T-helper 9 cell (primary cell): Measurements from ENCODE around the gene OR4K2.
"Not testable (repeated sequence)": the region's sequence is repeated elsewhere in the genome, so short reads cannot be mapped to it uniquely, and the experiment has no call there.

Source experiments
- DNase-seq: peaks from one replicate; pipeline ENCODE4 v3.0.0-alpha.2; 2020
- total RNA-seq, 2 donors: gene quantifications; one replicate each; lab custom pipeline; 2026; lab: John Stamatoyannopoulos, UW

The OR4K2 gene
- 0 to 0.14 reads per million in 2 donors for total RNA-seq

- no peak for DNase-seq
Measured at GRCh38 chr14:19874842-19875241, at the start of gene OR4K2. Gene OR4K2, plus strand, starts transcription at chr14:19875142. Its CDS starts 1,126 bp downstream, at chr14:19876268.

- not testable (repeated sequence) for DNase-seq
Measured at GRCh38 chr14:19827626-19828244, 47.2 kb upstream of the OR4K2 start.

- no peak for DNase-seq
Measured at GRCh38 chr14:19828314-19828713, 46.6 kb upstream of the OR4K2 start.

- not testable (repeated sequence) for DNase-seq
Measured at GRCh38 chr14:19834203-19834848, 40.6 kb upstream of the OR4K2 start.

- DNase-seq = no peak
Measured at GRCh38 chr14:19838433-19838832, 36.5 kb upstream of the OR4K2 start.

GRCh38 chr14:19851365-19851764 is 23.6 kb upstream of the OR4K2 start:
- DNase-seq = no peak

- DNase-seq = not testable (repeated sequence)
Measured at GRCh38 chr14:19866061-19866669, 8.8 kb upstream of the OR4K2 start.

- DNase-seq = no peak
Measured at GRCh38 chr14:19873178-19873577, 1.8 kb upstream of the OR4K2 start.

- no peak for DNase-seq
Measured at GRCh38 chr14:19878029-19878642, 3.2 kb downstream of the OR4K2 start.

- no peak for DNase-seq
Measured at GRCh38 chr14:19895282-19895681, 20.3 kb downstream of the OR4K2 start.

- no peak for DNase-seq
Measured at GRCh38 chr14:19900999-19901398, 26.1 kb downstream of the OR4K2 start.

- no peak for DNase-seq
Measured at GRCh38 chr14:19902409-19902808, 27.5 kb downstream of the OR4K2 start.

GRCh38 chr14:19906665-19907064 is 31.7 kb downstream of the OR4K2 start:
- DNase-seq = no peak

GRCh38 chr14:19911114-19911513 is 36.2 kb downstream of the OR4K2 start:
- no peak for DNase-seq

- no peak for DNase-seq
Measured at GRCh38 chr14:19917243-19917642, 42.3 kb downstream of the OR4K2 start.

GRCh38 chr14:19917955-19918518 is 43.1 kb downstream of the OR4K2 start:
- DNase-seq = no peak

- no peak for DNase-seq
Measured at GRCh38 chr14:19918553-19919264, 43.8 kb downstream of the OR4K2 start.

- no peak for DNase-seq
Measured at GRCh38 chr14:19920021-19920657, 45.2 kb downstream of the OR4K2 start, which contains the start of gene OR4K5. Gene OR4K5, plus strand, starts transcription at chr14:19920607. Its CDS starts 0 bp downstream, at chr14:19920607.

- no peak for DNase-seq
Measured at GRCh38 chr14:19930617-19931016, 55.7 kb downstream of the OR4K2 start, which contains the start of gene OR4K1. Gene OR4K1, plus strand, starts transcription at chr14:19930917. Its CDS starts 4,750 bp downstream, at chr14:19935667.
